Right renal pelvis (tissue), 4 donors: ENCODE results near the gene ATXN7L3. TPM values are rescaled to one million over a fixed set of nuclear protein-coding genes. Genes with fewer than 3 reads are reported as not detected.

Experiments used
- polyA plus RNA-seq, 4 donors: library from polyadenylated mRNA; unstranded; fragments of 120-200 nt; gene quantifications; one replicate each; pipeline ENCODE4 v1.2.1, GENCODE V29; 2013; ENCODE audit not compliant: insufficient read length in 4 of 4

The ATXN7L3 gene
- polyA plus RNA-seq, 4 donors: 60.1 to 72.7 (median 68.8) TPM

Other genes with a start within 250 kb of the ATXN7L3 start
- gene PYY, start 245.9 kb downstream of the ATXN7L3 start, polyA plus RNA-seq: under 1 TPM; 0.15 to 0.39 (median 0.23) TPM
- gene NAGS, start 195.3 kb downstream of the ATXN7L3 start, polyA plus RNA-seq: 1 to 10 TPM; 2.1 to 4.7 (median 2.5) TPM
- 10 to 100 TPM; 34.5 to 49.8 (median 39.4) TPM for gene TMEM101, start 184.9 kb downstream of the ATXN7L3 start, polyA plus RNA-seq
- gene LSM12, start 133.2 kb downstream of the ATXN7L3 start, polyA plus RNA-seq: 10 to 100 TPM; 38.5 to 48.4 (median 45.7) TPM
- 10 to 100 TPM; 71.1 to 97.7 (median 87.5) TPM for gene G6PC3, start 129.1 kb downstream of the ATXN7L3 start, polyA plus RNA-seq
- gene HDAC5, start 76.2 kb downstream of the ATXN7L3 start, polyA plus RNA-seq: 10 to 100 TPM; 44.5 to 56.7 (median 48.1) TPM
- gene HROB, start 58.0 kb downstream of the ATXN7L3 start, polyA plus RNA-seq: 1 to 10 TPM; 3.4 to 4.7 (median 3.6) TPM
- gene ASB16, start 29.2 kb downstream of the ATXN7L3 start, polyA plus RNA-seq: 1 to 10 TPM; 1.8 to 2.3 (median 2.1) TPM
- 10 to 100 TPM; 43.6 to 54.2 (median 46.4) TPM for gene TMUB2, start 12.9 kb downstream of the ATXN7L3 start, polyA plus RNA-seq
- 100 to 1,000 TPM; 126 to 130 (median 128) TPM for gene UBTF, start 19.8 kb upstream of the ATXN7L3 start, polyA plus RNA-seq
- gene SLC4A1, start 68.3 kb upstream of the ATXN7L3 start, polyA plus RNA-seq: 10 to 100 TPM in 2 of 4 donors, 1 to 10 TPM in 2; 6.8 to 11.4 (median 10.3) TPM
- gene RUNDC3A, start 108.7 kb upstream of the ATXN7L3 start, polyA plus RNA-seq: 1 to 10 TPM; 1.9 to 3.1 (median 2.3) TPM
- 100 to 1,000 TPM in 1 of 4 donors, 10 to 100 TPM in 3; 94.9 to 124 (median 97.8) TPM for gene SLC25A39, start 124.9 kb upstream of the ATXN7L3 start, polyA plus RNA-seq
- gene GRN, start 145.4 kb upstream of the ATXN7L3 start, polyA plus RNA-seq: 100 to 1,000 TPM; 229 to 332 (median 237) TPM
- 10 to 100 TPM; 35.1 to 53.2 (median 36.1) TPM for gene FAM171A2, start 164.0 kb upstream of the ATXN7L3 start, polyA plus RNA-seq
- gene ITGA2B, start 189.8 kb upstream of the ATXN7L3 start, polyA plus RNA-seq: 1 to 10 TPM; 4.0 to 8.9 (median 5.3) TPM